PC-3 (cell line): ENCODE data around the gene LCK. TPM values are rescaled to one million over a fixed set of nuclear protein-coding genes. Genes with fewer than 3 reads are reported as not detected.

Source experiments
- ATAC-seq: fragments of 200-7000 bp; cut with Tn5 transposase; 2 replicates; pipeline ENCODE4 v1.9.1; 2020; ENCODE audit warnings: mild to moderate bottlenecking, moderate library complexity
- BruUV-seq: library from RNA; stranded (reverse); fragments of 400-500 nt; replicated peaks from 2 replicates; lab custom pipeline; 2021; lab: Mats Ljungman, UMichigan
- CTCF ChIA-PET: fragments of 300-600 bp; sonication (Branson Sonifier 250); formaldehyde crosslinking; loops from one replicate; lab custom pipeline; 2022; ENCODE audit warnings: antibody characterized with exemption; lab: Charles Lee
- POLR2A ChIA-PET: fragments of 300-600 bp; sonication (Branson Sonifier 250); formaldehyde crosslinking; loops from one replicate; lab custom pipeline; 2022; ENCODE audit warnings: antibody characterized with exemption; ENCODE audit not compliant: unreplicated experiment; lab: Charles Lee
- DNase-seq: peaks from one replicate; pipeline ENCODE4 v3.0.0-alpha.2; 2015
- H2AFZ ChIP-seq: fragments of 300-600 bp; sonication (generic); 2 replicates; pipeline ENCODE4 v1.6.0; 2016; ENCODE audit warnings: antibody characterized with exemption, low read length
- H3F3A ChIP-seq: fragments of 300-600 bp; sonication (generic); one replicate; pipeline ENCODE4 v1.6.0; 2017; ENCODE audit warnings: antibody characterized with exemption, low read length, control low read depth, mild to moderate bottlenecking; ENCODE audit not compliant: unreplicated experiment
- H3K27ac ChIP-seq: fragments of 300-600 bp; sonication (generic); 2 replicates; pipeline ENCODE4 v1.5.1; 2016; ENCODE audit warnings: mild to moderate bottlenecking, low read length
- H3K27me3 ChIP-seq: fragments of 300-600 bp; sonication (generic); 2 replicates; pipeline ENCODE4 v1.6.1; 2016; ENCODE audit warnings: low read length, mixed read lengths
- H3K36me3 ChIP-seq: fragments of 300-600 bp; sonication (generic); 2 replicates; pipeline ENCODE4 v1.6.1; 2016; ENCODE audit warnings: low read depth, mixed run types, low read length, mixed read lengths
- H3K4me1 ChIP-seq: fragments of 300-600 bp; sonication (generic); 2 replicates; pipeline ENCODE4 v1.5.1; 2016; ENCODE audit warnings: low read length; ENCODE audit not compliant: insufficient read depth
- H3K4me2 ChIP-seq: fragments of 300-600 bp; sonication (generic); 2 replicates; pipeline ENCODE4 v1.6.0; 2016; ENCODE audit warnings: low read length
- H3K4me3 ChIP-seq: fragments of 300-600 bp; sonication (generic); 2 replicates; pipeline ENCODE4 v1.5.1; 2016; ENCODE audit warnings: mild to moderate bottlenecking, low read length, mixed read lengths
- H3K79me2 ChIP-seq: fragments of 300-600 bp; sonication (generic); 2 replicates; pipeline ENCODE4 v1.6.1; 2017; ENCODE audit warnings: low read length, mixed read lengths
- H3K9ac ChIP-seq: fragments of 300-600 bp; sonication (generic); 2 replicates; pipeline ENCODE4 v1.6.0; 2016; ENCODE audit warnings: mild to moderate bottlenecking, low read length
- H3K9me2 ChIP-seq: fragments of 300-600 bp; sonication (generic); replicated peaks from 2 replicates; pipeline ENCODE4 v1.6.1; 2016; ENCODE audit warnings: mixed run types, low read length, mixed read lengths
- H3K9me3 ChIP-seq: fragments of 300-600 bp; sonication (generic); 2 replicates; pipeline ENCODE4 v1.6.1; 2016; ENCODE audit warnings: low read length, mixed read lengths
- H4K20me1 ChIP-seq: fragments of 300-600 bp; sonication (generic); 2 replicates; pipeline ENCODE4 v1.6.1; 2016; ENCODE audit warnings: low read length, mixed read lengths
- CTCF ChIP-seq: fragments of 300-600 bp; sonication (generic); conservative IDR thresholded peaks from 2 replicates; pipeline ENCODE4 v1.5.1; 2017; ENCODE audit warnings: antibody characterized with exemption, low read depth, mild to moderate bottlenecking, low read length
- EZH2 ChIP-seq: fragments of 300-600 bp; sonication (generic); IDR thresholded peaks from one replicate; pipeline ENCODE4 v1.6.1; 2017; ENCODE audit warnings: antibody characterized with exemption, mild to moderate bottlenecking, low read length; ENCODE audit not compliant: unreplicated experiment
- EZH2phosphoT487 ChIP-seq: fragments of 300-600 bp; sonication (generic); IDR thresholded peaks from 2 replicates; pipeline ENCODE4 v1.6.1; 2018; ENCODE audit warnings: mild to moderate bottlenecking, antibody characterized with exemption, low read length, borderline replicate concordance
- intact Hi-C: fragments of 100-400 bp; cut with micrococcal nuclease; formaldehyde crosslinking; loops from 2 replicates; pipeline ENCODE4 v1.9.0; 2023
- total RNA-seq: library from RNA; depleted of rRNA; stranded (reverse); fragments of >200 nt; gene quantifications from 2 replicates; pipeline ENCODE4 v1.2.3, GENCODE V29; 2014

Gene LCK
- total RNA-seq, 1 experiment from 2014 or later, result 4.3 TPM

- Histone ChIP-seq H3K9me2 (no peaks in the 10 kb centered on the region), H3K27me3 (no peaks in the 10 kb centered on the region), H3K4me3 (no peak overlapping the region), H3K36me3 (peaks cover 50% of the 10 kb centered on the region), H3K79me2 (peaks cover 23% of the 10 kb centered on the region), H3K9me3 (no peaks in the 10 kb centered on the region), H2AFZ (no peak overlapping the region), H3K27ac (no peak overlapping the region), H3K4me2 (no peak overlapping the region), H3K4me1 (peaks cover 34% of the 10 kb centered on the region), H3F3A (peaks cover 3% of the 10 kb centered on the region), H3K9ac (no peak overlapping the region), H4K20me1 (peaks cover 27% of the 10 kb centered on the region)
- ChIA-PET CTCF (no interaction called here), POLR2A (no interaction called here)
- intact Hi-C loops, result loop anchor here (5.0 kb wide), 1 partner anchor 89 kb away; no protein-coding TSS in a partner anchor
- DNase-seq (no peak), ATAC-seq (no peak)
- no peak for TF ChIP-seq EZH2phosphoT487
- TF ChIP-seq EZH2, result no peak
- no peak for TF ChIP-seq CTCF
- BruUV-seq, result no TSS peak
Observed at GRCh38 chr1:32331549-32331948, 80.5 kb downstream of the LCK start.

GRCh38 chr1:32332290-32333079 is 81.4 kb downstream of the LCK start:
- DNase-seq (peak; percentile 50), ATAC-seq (0 out of 2 replicates have a peak, but pooled peaks have one; percentile 6)
- Histone ChIP-seq H3K9me2 (no peaks in the 10 kb centered on the region), H3K4me2 (peak overlapping the region; percentile 21), H3K4me1 (peaks cover 43% of the 10 kb centered on the region), H3K79me2 (peaks cover 23% of the 10 kb centered on the region), H3K9ac (no peak overlapping the region), H3K9me3 (no peaks in the 10 kb centered on the region), H2AFZ (no peak overlapping the region), H3K36me3 (peaks cover 44% of the 10 kb centered on the region), H4K20me1 (peaks cover 27% of the 10 kb centered on the region), H3F3A (peaks cover 3% of the 10 kb centered on the region), H3K27me3 (no peaks in the 10 kb centered on the region), H3K4me3 (no peak overlapping the region), H3K27ac (peak overlapping the region; percentile 44)
- intact Hi-C loops, result loop anchor here (5.0 kb wide), 1 partner anchor 90 kb away; no protein-coding TSS in a partner anchor
- no TSS peak for BruUV-seq
- ChIA-PET POLR2A (interaction anchor here (0.6 kb wide), 1 partner anchor 617 kb away, joined by 3 read pairs; no protein-coding TSS in a partner anchor), CTCF (interaction anchor here (0.5 kb wide), 1 partner anchor 38 kb away, joined by 3 read pairs; no protein-coding TSS in a partner anchor)
- TF ChIP-seq EZH2phosphoT487 (no peak), EZH2 (no peak), CTCF (no peak)
